ENCODE measurements around the gene KIF1B. TPM values are rescaled to one million over a fixed set of nuclear protein-coding genes. Genes with fewer than 3 reads are reported as not detected.
"Not testable (repeated sequence)": the region's sequence is repeated elsewhere in the genome, so short reads cannot be mapped to it uniquely, and the experiment has no call there.

The KIF1B gene
- polyA plus RNA-seq, 1 of the 3 experiments (the other 2 are of a cell fraction), result 6.8 TPM

- Histone ChIP-seq H3K27me3 (ENCODE audit: insufficient read depth) (no peaks in the 10 kb centered on the region), H3K36me3 (replicated peaks in 1 of 2; ENCODE audit: control insufficient read depth in 1 of 2, insufficient read depth in 2 of 2, low read length in 1 of 2) (no peaks in the 10 kb centered on the region), H3F3A (replicated peaks; ENCODE audit: insufficient read depth) (peaks cover 5% of the 10 kb centered on the region), H4K20me1 (ENCODE audit: insufficient read depth) (peaks cover 97% of the 10 kb centered on the region), H3K9ac (no peak overlapping the region), H3K4me1 (ENCODE audit: control insufficient read depth in 1 of 2, insufficient read depth in 2 of 2, low read depth in 1 of 2, low read length in 1 of 2) (peaks cover 2 to 7% of the 10 kb centered on the region in 2 experiments; a peak in 2 of 4 replicates), H3K79me2 (ENCODE audit: insufficient read depth) (peaks cover 100% of the 10 kb centered on the region), H3K4me3 (ENCODE audit: low read depth in 2 of 2, low read length in 1 of 2) (no peak overlapping the region), H3K9me3 (no peaks in the 10 kb centered on the region), H3K27ac (ENCODE audit: low read depth in 2 of 2, low read length in 1 of 2) (no peak overlapping the region), H3K9me2 (no peaks in the 10 kb centered on the region), H3K4me2 (no peak overlapping the region), H2AFZ (ENCODE audit: low read depth) (no peak overlapping the region)
- ChIA-PET CTCF (interaction anchor here (1.8 to 2.1 kb wide), 2 partner anchors 10 to 11 kb away, joined by 7 to 9 read pairs; partner anchors contain the start of gene KIF1B), POLR2A (no interaction called here)
- no peak for DNase-seq
- TF ChIP-seq RCOR1 (IDR thresholded peaks at IDR 0.05; ENCODE audit: low read length), result no peak
- TF ChIP-seq GABPA (IDR thresholded peaks at IDR 0.05; ENCODE audit: low read depth), result no peak
- no peak for TF ChIP-seq MAX (IDR thresholded peaks at IDR 0.05; ENCODE audit: low read depth)
- TF ChIP-seq YY1 (IDR thresholded peaks at IDR 0.05; ENCODE audit: low read depth), result no peak
- no peak for TF ChIP-seq TCF12 (IDR thresholded peaks at IDR 0.05)
- TF ChIP-seq MXI1 (IDR thresholded peaks at IDR 0.05; ENCODE audit: low read depth, low read length), result no peak
Observed at GRCh38 chr1:10220200-10220599, 9.8 kb downstream of the KIF1B start.

- POLR2A ChIA-PET, result not testable (repeated sequence)
- 91% methylated on average over 6 of the region's 6 CpGs for WGBS (ENCODE audit: low lambda C conversion rate)
- H4K20me1 ChIP-seq (ENCODE audit: insufficient read depth), result peaks cover 97% of the 10 kb centered on the region
Observed at GRCh38 chr1:10220657-10221056, 10.3 kb downstream of the KIF1B start.

GRCh38 chr1:10225573-10225972 lies 15.2 kb downstream of the KIF1B start:
- Histone ChIP-seq H4K20me1 (ENCODE audit: insufficient read depth) (peaks cover 98% of the 10 kb centered on the region), H3F3A (replicated peaks; ENCODE audit: insufficient read depth) (peaks cover 14% of the 10 kb centered on the region), H3K4me2 (peak overlapping the region; percentile 31; the same call in 1 of the 2 replicates), H3K36me3 (replicated peaks in 1 of 2; ENCODE audit: control insufficient read depth in 1 of 2, insufficient read depth in 2 of 2, low read length in 1 of 2) (no peaks in the 10 kb centered on the region), H3K79me2 (ENCODE audit: insufficient read depth) (peaks cover 100% of the 10 kb centered on the region), H3K27me3 (ENCODE audit: insufficient read depth) (no peaks in the 10 kb centered on the region), H3K4me1 (ENCODE audit: control insufficient read depth in 1 of 2, insufficient read depth in 2 of 2, low read depth in 1 of 2, low read length in 1 of 2) (0 out of 4 replicates have a peak, but pooled peaks cover 0 to 6% of the 10 kb centered on the region in 2 experiments), H3K27ac (ENCODE audit: low read depth in 2 of 2, low read length in 1 of 2) (no peak overlapping the region), H3K9ac (no peak overlapping the region), H3K9me2 (no peaks in the 10 kb centered on the region), H3K4me3 (ENCODE audit: low read depth in 2 of 2, low read length in 1 of 2) (no peak overlapping the region), H2AFZ (ENCODE audit: low read depth) (no peak overlapping the region), H3K9me3 (no peaks in the 10 kb centered on the region)
- TF ChIP-seq MXI1 (IDR thresholded peaks at IDR 0.05; ENCODE audit: low read depth, low read length) (no peak), FOXJ3 (CRISPR knock-in tag; IDR thresholded peaks at IDR 0.05) (no peak), GABPA (IDR thresholded peaks at IDR 0.05; ENCODE audit: low read depth) (no peak), RAD21 (IDR thresholded peaks at IDR 0.05; ENCODE audit: low read length) (no peak), MAX (IDR thresholded peaks at IDR 0.05; ENCODE audit: low read depth) (no peak), FOSL2 (IDR thresholded peaks at IDR 0.05; ENCODE audit: borderline replicate concordance, low read depth) (no peak), NRF1 (IDR thresholded peaks at IDR 0.05; ENCODE audit: low read depth, low read length) (no peak), USF1 (IDR thresholded peaks at IDR 0.05; ENCODE audit: borderline replicate concordance, low read depth) (no peak), CHD2 (IDR thresholded peaks at IDR 0.05; ENCODE audit: low read length, partially characterized antibody) (no peak), GATA2 (CRISPR knock-in tag; IDR thresholded peaks at IDR 0.05) (no peak)
- CTCF ChIA-PET, result interaction anchor here (0.6 kb wide), 1 partner anchor 269 kb away, joined by 3 read pairs; no protein-coding TSS in a partner anchor
- POLR2A ChIA-PET, result no interaction called here
- WGBS (ENCODE audit: low lambda C conversion rate), result 96% methylated on average over 1 of the region's 1 CpG
- DNase-seq, result no peak

More at GRCh38 chr1:10220657-10221056, 10.3 kb downstream of the KIF1B start:
- H3K4me2 ChIP-seq; H3K4me1 ChIP-seq (ENCODE audit: control insufficient read depth in 1 of 2, insufficient read depth in 2 of 2, low read depth in 1 of 2, low read length in 1 of 2); H3K9ac ChIP-seq; H3K9me3 ChIP-seq; H3K4me3 ChIP-seq (ENCODE audit: low read depth in 2 of 2, low read length in 1 of 2); H3K9me2 ChIP-seq; H3K27ac ChIP-seq (ENCODE audit: low read depth in 2 of 2, low read length in 1 of 2); H2AFZ ChIP-seq (ENCODE audit: low read depth); H3K27me3 ChIP-seq (ENCODE audit: insufficient read depth); H3F3A ChIP-seq (replicated peaks; ENCODE audit: insufficient read depth); DNase-seq; H3K36me3 ChIP-seq (replicated peaks in 1 of 2; ENCODE audit: control insufficient read depth in 1 of 2, insufficient read depth in 2 of 2, low read length in 1 of 2): not testable (repeated sequence)
- H3K79me2 ChIP-seq (ENCODE audit: insufficient read depth), result peaks cover 100% of the 10 kb centered on the region
- CTCF ChIA-PET, result interaction anchor here (1.8 to 2.1 kb wide), 2 partner anchors 10 to 11 kb away, joined by 7 to 9 read pairs; partner anchors contain the start of gene KIF1B

All from SK-N-SH (cell line).